K562 (cell line): ENCODE results near the gene GON4L. TPM values are rescaled to one million over a fixed set of nuclear protein-coding genes. Genes with fewer than 3 reads are reported as not detected.

Source experiments
- ATAC-seq: fragments of 200-7000 bp; cut with Tn5 transposase; 3 replicates; pipeline ENCODE4 v1.9.1; 2020; ENCODE audit warnings: moderate library complexity
- BruUV-seq: library from RNA; stranded (reverse); fragments of 400-500 nt; replicated peaks from 2 replicates; lab custom pipeline; 2021; lab: Mats Ljungman, UMichigan
- CTCF ChIA-PET: fragments of 300-600 bp; formaldehyde crosslinking; extraction: SDS; loops from one replicate; lab custom pipeline; 2021; ENCODE audit warnings: low intra/inter-chr PET ratio; lab: Yijun Ruan, JAX
- POLR2A ChIA-PET: fragments of 300-600, 350-650 bp; sonication (Branson Sonifier 250); formaldehyde crosslinking; extraction: SDS; loops from one replicate; lab custom pipeline; 2021; ENCODE audit warnings: antibody characterized with exemption, inconsistent platforms; lab: Yijun Ruan, JAX
- DNase-seq, 4 experiments: peaks; one replicate each; pipeline versions ENCODE4 v3.0.0 to v3.0.0-alpha.2; 2011 to 2018; ENCODE audit warnings: low spot score in 3 of 4, mixed read lengths in 3 of 4; ENCODE audit errors: extremely low read depth in 1 of 4
- FAIRE-seq: peaks from 2 replicates; lab custom pipeline; 2011; peaks lifted over from hg19 to GRCh38; lab: Jason Lieb, UNC
- H2AFZ ChIP-seq: 2 replicates; pipeline ENCODE4 v1.6.0; 2011; ENCODE audit warnings: low read depth, low read length, control low read depth, inconsistent platforms
- H3K27ac ChIP-seq: fragments of 200-600 bp; 3 replicates; pipeline ENCODE4 v1.8.0; 2011; ENCODE audit warnings: low read depth, mild to moderate bottlenecking, control low read depth, inconsistent platforms, low read length, moderate library complexity, mixed read lengths; ENCODE audit errors: extremely low read depth
- H3K27me3 ChIP-seq, 2 experiments: fragments of 300-600 bp in 1 of 2; 2 replicates in 1 of 2; 3 replicates in 1 of 2; pipeline versions ENCODE4 v1.6.0 to v1.8.0; 2011; ENCODE audit warnings: inconsistent platforms in 2 of 2, low read length in 2 of 2, mild to moderate bottlenecking in 1 of 2, mixed read lengths in 1 of 2, moderate library complexity in 1 of 2; ENCODE audit not compliant: control insufficient read depth in 2 of 2, insufficient read depth in 2 of 2
- H3K36me3 ChIP-seq: fragments of 300-600 bp; 3 replicates; pipeline ENCODE4 v1.8.0; 2011; ENCODE audit warnings: mild to moderate bottlenecking, low read length, inconsistent platforms; ENCODE audit not compliant: control insufficient read depth, insufficient read depth
- H3K4me1 ChIP-seq, 2 experiments: fragments of 200-600 bp in 1 of 2; replicated peaks in 1 of 2; 2 replicates in 1 of 2; 3 replicates in 1 of 2; pipeline versions ENCODE4 v1.5.1 to v1.8.0; 2011; ENCODE audit warnings: inconsistent platforms in 2 of 2, low read length in 2 of 2, mild to moderate bottlenecking in 1 of 2, mixed read lengths in 1 of 2, moderate library complexity in 1 of 2; ENCODE audit not compliant: control insufficient read depth in 2 of 2, insufficient read depth in 2 of 2
- H3K4me2 ChIP-seq: 2 replicates; pipeline ENCODE4 v1.6.1; 2011; ENCODE audit warnings: low read length, control low read depth, inconsistent platforms, mixed read lengths; ENCODE audit not compliant: insufficient read depth
- H3K4me3 ChIP-seq: fragments of 200-600 bp; sonication (generic), shearing (Covaris generic); 2 replicates; pipeline ENCODE4 v1.5.1; 2016; ENCODE audit warnings: control low read depth, inconsistent platforms
- H3K79me2 ChIP-seq: fragments of 200-600 bp; 3 replicates; pipeline ENCODE4 v1.8.0; 2011; ENCODE audit warnings: low read length, inconsistent platforms; ENCODE audit not compliant: control insufficient read depth, insufficient read depth
- H3K9ac ChIP-seq, 2 experiments: 2 replicates each; pipeline versions ENCODE4 v1.6.0 to v1.6.1; 2011; ENCODE audit warnings: low read depth in 2 of 2, low read length in 2 of 2, control low read depth in 1 of 2, inconsistent platforms in 1 of 2, mild to moderate bottlenecking in 1 of 2, mixed read lengths in 1 of 2; ENCODE audit not compliant: insufficient read depth in 1 of 2
- H3K9me1 ChIP-seq: one replicate; pipeline ENCODE4 v1.6.0; 2011; ENCODE audit warnings: inconsistent platforms, mild to moderate bottlenecking, low read length, moderate library complexity; ENCODE audit not compliant: control insufficient read depth, insufficient read depth
- H3K9me3 ChIP-seq: replicated peaks from 2 replicates; pipeline ENCODE4 v1.5.1; 2011; ENCODE audit warnings: low read depth, low read length, inconsistent platforms; ENCODE audit not compliant: control insufficient read depth, insufficient read depth
- H4K20me1 ChIP-seq: replicated peaks from 2 replicates; pipeline ENCODE4 v1.6.1; 2011; ENCODE audit warnings: low read length, inconsistent platforms, mixed read lengths; ENCODE audit not compliant: control insufficient read depth, insufficient read depth
- BCOR ChIP-seq: fragments of 450-650 bp; IDR thresholded peaks from 2 replicates; pipeline ENCODE4 v1.6.1; 2016
- CTBP1 ChIP-seq: fragments of 450-650 bp; IDR thresholded peaks from 2 replicates; pipeline ENCODE4 v1.6.1; 2016; ENCODE audit warnings: borderline replicate concordance
- ELF2 ChIP-seq: fragments of 250-450 bp; sonication (Bioruptor Pico); IDR thresholded peaks from 2 replicates; pipeline ENCODE4 v1.5.0; 2021; ENCODE audit warnings: mild to moderate bottlenecking
- ESRRA ChIP-seq: fragments of 450-650 bp; IDR thresholded peaks from 2 replicates; pipeline ENCODE4 v1.6.1; 2014; ENCODE audit warnings: low read depth, mild to moderate bottlenecking, moderate library complexity, borderline replicate concordance
- FOSL1 ChIP-seq: fragments of 200-800 bp; sonication (Bioruptor generic); conservative IDR thresholded peaks from 2 replicates; pipeline ENCODE4 v1.6.1; 2016; ENCODE audit warnings: missing genetic modification characterization, missing compliant biosample characterization
- NFIC ChIP-seq: fragments of 450-650 bp; IDR thresholded peaks from 2 replicates; pipeline ENCODE4 v1.6.1; 2017; ENCODE audit warnings: mild to moderate bottlenecking, inconsistent platforms
- NRF1 ChIP-seq, 2 experiments: fragments of 450-650 bp; IDR thresholded peaks in 1 of 2; conservative IDR thresholded peaks in 1 of 2; 2 replicates each; pipeline ENCODE4 v1.6.1; 2014; ENCODE audit warnings: mild to moderate bottlenecking in 2 of 2
- PRMT5 ChIP-seq: sonication (generic); formaldehyde crosslinking; IDR thresholded peaks from 2 replicates; pipeline ENCODE4 v1.5.0; 2020; ENCODE audit warnings: missing genetic modification reagents
- RCOR1 ChIP-seq, 2 experiments: IDR thresholded peaks; 2 replicates each; pipeline ENCODE4 v1.6.1; 2012; ENCODE audit warnings: low read depth in 2 of 2, low read length in 2 of 2, borderline replicate concordance in 1 of 2, improper control_type of control experiment in 1 of 2
- SPI1 ChIP-seq: IDR thresholded peaks from 2 replicates; pipeline ENCODE4 v1.6.1; 2011; ENCODE audit warnings: low read depth, low read length, control low read depth, borderline replicate concordance
- TAF1 ChIP-seq: IDR thresholded peaks from 2 replicates; pipeline ENCODE4 v1.6.1; 2011; ENCODE audit warnings: mild to moderate bottlenecking, low read length, moderate library complexity; ENCODE audit not compliant: insufficient read depth, control insufficient read depth, severe bottlenecking; ENCODE audit errors: extremely low read depth
- TRIM25 ChIP-seq: fragments of 450-650 bp; IDR thresholded peaks from 2 replicates; pipeline ENCODE4 v1.7.0; 2016; ENCODE audit warnings: borderline replicate concordance
- ZNF445 ChIP-seq: fragments of 250-450 bp; sonication (Bioruptor Pico); IDR thresholded peaks from 2 replicates; pipeline ENCODE4 v1.4.0; 2020; ENCODE audit warnings: low read depth, mild to moderate bottlenecking, moderate library complexity
- WGBS: fragments of 100-300 bp; shearing (Covaris generic); methylation state at CpG from one replicate; pipeline ENCODE4 v1.1.6; 2016; ENCODE audit warnings: low coverage, mixed read lengths; ENCODE audit not compliant: insufficient coverage; ENCODE audit errors: missing lambda C conversion rate; 5-methylcytosine and 5-hydroxymethylcytosine counted together
- in situ Hi-C: fragments of 300-500 bp; cut with MboI; formaldehyde crosslinking; loops from 4 replicates; pipeline ENCODE4 v1.15.0; 2018; ENCODE audit warnings: inconsistent platforms, mixed read lengths
- intact Hi-C: fragments of 100-400 bp; cut with micrococcal nuclease; formaldehyde crosslinking; loops from 2 replicates; pipeline ENCODE4 v1.14.2; 2022
- polyA plus RNA-seq, 8 experiments: library from polyadenylated mRNA; depleted of rRNA in 4 of 8; stranded (reverse) in 5 of 8; unstranded in 3 of 8; fragments of >200 nt; fragmentation: Nextera tagmentation in 2 of 8; fragmentation: Illumina TruSeq in 1 of 8; extraction: Ambion mirVana in 2 of 8; extraction: Trizol in 1 of 8; gene quantifications; 2 replicates each; pipeline versions ENCODE4 v1.2.1 to v1.2.3, GENCODE V29; 2011 to 2014; ENCODE audit warnings: inconsistent platforms in 1 of 8, missing spikeins in 1 of 8
- total RNA-seq, 7 experiments: library from RNA; depleted of rRNA in 6 of 7; stranded (reverse); fragments of >200 nt in 6 of 7; fragmentation: Illumina TruSeq in 2 of 7; extraction: Trizol in 2 of 7; gene quantifications; 2 replicates each; pipeline versions ENCODE4 v1.2.1 to v1.2.3, GENCODE V29; 2011 to 2021; ENCODE audit warnings: low replicate concordance in 1 of 7
- TF ChIP-seq, protein P1 (sequence below): sonication (generic); formaldehyde crosslinking; IDR thresholded peaks from 2 replicates; pipeline ENCODE4 v1.8.0; 2022; ENCODE audit warnings: mild to moderate bottlenecking, missing genetic modification reagents
- TF ChIP-seq, protein P2 (sequence below): fragments of 250-450 bp; sonication (Bioruptor Pico); IDR thresholded peaks from 2 replicates; pipeline ENCODE4 v1.5.1; 2021; ENCODE audit warnings: mild to moderate bottlenecking

GON4L gene
- total and polyA plus RNA-seq, 9 of the 15 experiments (the other 6 are each of a cell fraction or from before 2014, with no cell fraction given) = 20.2 to 47.4 (median 33.6) TPM

DNA sequence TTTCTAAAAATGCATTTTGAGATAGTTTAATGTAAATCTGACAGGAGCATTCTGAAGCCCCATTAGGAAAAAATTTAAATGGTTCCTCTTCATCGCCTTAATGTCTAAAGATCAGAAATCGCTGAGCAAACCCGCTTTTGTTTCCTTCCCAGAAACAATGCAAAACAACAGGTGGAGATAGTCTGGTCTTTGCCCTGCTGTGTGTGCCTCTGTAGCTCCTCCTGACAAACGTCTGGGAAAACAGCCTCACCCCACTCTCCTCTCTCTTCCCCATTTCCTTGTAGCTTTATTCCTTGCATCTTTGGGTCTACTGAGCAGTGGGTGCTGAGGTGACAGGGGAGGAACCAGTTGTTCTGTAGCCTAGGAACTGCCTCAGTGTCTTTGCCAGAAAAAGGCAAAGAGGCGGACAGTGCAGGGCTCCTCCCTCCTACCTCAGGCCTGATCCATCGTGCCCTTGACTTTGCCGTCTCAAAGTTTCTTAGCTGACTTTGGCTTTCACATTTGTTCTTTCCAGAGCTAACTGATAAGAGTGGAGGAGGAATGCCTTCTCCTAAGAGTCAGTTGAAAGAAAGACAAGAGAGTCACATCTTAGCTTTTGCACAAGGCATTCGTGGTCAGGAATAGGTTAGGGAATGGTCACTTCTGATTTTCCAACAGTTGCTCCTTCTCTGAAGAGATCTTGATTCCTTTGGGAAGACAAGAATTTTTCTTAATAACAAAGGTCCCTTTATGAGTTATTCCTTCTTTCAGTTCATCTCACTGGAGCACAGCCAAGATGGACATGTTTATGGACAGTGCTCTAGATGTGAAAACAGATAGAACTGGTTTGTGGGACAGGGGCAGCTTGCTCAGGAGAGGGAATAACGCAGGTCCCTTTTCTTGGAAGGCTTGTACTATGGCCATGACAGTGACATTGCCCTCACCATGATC, 27.3 kb upstream of the GON4L start:
- Histone ChIP-seq H3K27ac (peak overlapping the region; percentile 27; the same call in 2 of the 3 replicates), H3K4me3 (no peak overlapping the region), H3K9ac (peak overlapping the region; percentile 27 to 51; a peak in 2 of 4 replicates), H2AFZ (peak overlapping the region; percentile 88), H3K4me2 (peak overlapping the region; percentile 56), H3K9me1 (no peaks in the 10 kb centered on the region), H3K27me3 (no peaks in the 10 kb centered on the region; a peak in 1 of 5 replicates), H4K20me1 (no peaks in the 10 kb centered on the region), H3K36me3 (no peaks in the 10 kb centered on the region), H3K9me3 (no peaks in the 10 kb centered on the region), H3K4me1 (peaks cover 8 to 23% of the 10 kb centered on the region in 2 experiments; a peak in 4 of 5 replicates), H3K79me2 (no peaks in the 10 kb centered on the region)
- in situ Hi-C loops = no loop called here
- intact Hi-C loops = no loop called here
- ATAC-seq = peak; percentile 79
- peak in 2 of 4 experiments; percentile 29 to 45 for DNase-seq
- peak; percentile 82 for FAIRE-seq
- ChIA-PET POLR2A (interaction anchor here (0.6 to 2.6 kb wide), 10 partner anchors 9 to 50 kb away, joined by 3 to 14 read pairs (median 3); no protein-coding TSS in a partner anchor), CTCF (no interaction called here)
- no TSS peak for BruUV-seq
- WGBS = 7% methylated on average over 9 of the region's 9 CpGs
- TF ChIP-seq NFIC = peak; percentile 48
- TF ChIP-seq, protein P1, sequence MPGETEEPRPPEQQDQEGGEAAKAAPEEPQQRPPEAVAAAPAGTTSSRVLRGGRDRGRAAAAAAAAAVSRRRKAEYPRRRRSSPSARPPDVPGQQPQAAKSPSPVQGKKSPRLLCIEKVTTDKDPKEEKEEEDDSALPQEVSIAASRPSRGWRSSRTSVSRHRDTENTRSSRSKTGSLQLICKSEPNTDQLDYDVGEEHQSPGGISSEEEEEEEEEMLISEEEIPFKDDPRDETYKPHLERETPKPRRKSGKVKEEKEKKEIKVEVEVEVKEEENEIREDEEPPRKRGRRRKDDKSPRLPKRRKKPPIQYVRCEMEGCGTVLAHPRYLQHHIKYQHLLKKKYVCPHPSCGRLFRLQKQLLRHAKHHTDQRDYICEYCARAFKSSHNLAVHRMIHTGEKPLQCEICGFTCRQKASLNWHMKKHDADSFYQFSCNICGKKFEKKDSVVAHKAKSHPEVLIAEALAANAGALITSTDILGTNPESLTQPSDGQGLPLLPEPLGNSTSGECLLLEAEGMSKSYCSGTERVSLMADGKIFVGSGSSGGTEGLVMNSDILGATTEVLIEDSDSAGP (CRISPR knock-in tag) = no peak
- no peak for TF ChIP-seq ZNF445 (CRISPR knock-in tag)
- peak; percentile 21; the same call in 1 of the 2 replicates for TF ChIP-seq SPI1
- TF ChIP-seq TRIM25 = no peak
- TF ChIP-seq, protein P2, sequence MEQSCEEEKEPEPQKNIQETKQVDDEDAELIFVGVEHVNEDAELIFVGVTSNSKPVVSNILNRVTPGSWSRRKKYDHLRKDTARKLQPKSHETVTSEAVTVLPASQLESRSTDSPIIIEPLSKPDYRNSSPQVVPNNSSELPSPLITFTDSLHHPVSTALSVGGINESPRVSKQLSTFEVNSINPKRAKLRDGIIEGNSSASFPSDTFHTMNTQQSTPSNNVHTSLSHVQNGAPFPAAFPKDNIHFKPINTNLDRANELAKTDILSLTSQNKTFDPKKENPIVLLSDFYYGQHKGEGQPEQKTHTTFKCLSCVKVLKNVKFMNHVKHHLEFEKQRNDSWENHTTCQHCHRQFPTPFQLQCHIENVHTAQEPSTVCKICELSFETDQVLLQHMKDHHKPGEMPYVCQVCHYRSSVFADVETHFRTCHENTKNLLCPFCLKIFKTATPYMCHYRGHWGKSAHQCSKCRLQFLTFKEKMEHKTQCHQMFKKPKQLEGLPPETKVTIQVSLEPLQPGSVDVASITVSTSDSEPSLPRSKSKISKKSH (CRISPR knock-in tag) = no peak
- no peak for TF ChIP-seq BCOR
- TF ChIP-seq CTBP1 = peak; percentile 60; the same call in 1 of the 2 replicates
- peak in 1 of 2 experiments; percentile 7; a peak in 1 of 4 replicates for TF ChIP-seq RCOR1 (IDR thresholded peaks at IDR 0.05; ENCODE audit: borderline replicate concordance in 1 of 2, low read depth in 2 of 2, low read length in 2 of 2)
- TF ChIP-seq ELF2 (CRISPR knock-in tag) = no peak
- peak; percentile 39; the same call in 1 of the 2 replicates for TF ChIP-seq ESRRA
- TF ChIP-seq PRMT5 (CRISPR knock-in tag) = no peak
- TF ChIP-seq FOSL1 (tag) = no peak
- TF ChIP-seq NRF1 (conservative IDR thresholded peaks at IDR 0.05 in 1 of 2, IDR thresholded peaks at IDR 0.05 in 1 of 2) = peak in 1 of 2 experiments; percentile 26; a peak in 1 of 4 replicates
- no peak for TF ChIP-seq TAF1
